HepG2 (cell line): ENCODE data around the gene STK32C. TPM values are rescaled to one million over a fixed set of nuclear protein-coding genes. Genes with fewer than 3 reads are reported as not detected.

Experiments used
- ADNP ChIP-seq: sonication (generic); formaldehyde crosslinking; IDR thresholded peaks from 2 replicates; pipeline ENCODE4 v1.4.0; 2020; ENCODE audit warnings: missing genetic modification reagents
- ATF6 ChIP-seq: sonication (generic); formaldehyde crosslinking; conservative IDR thresholded peaks from 2 replicates; pipeline ENCODE4 v1.4.0; 2020; ENCODE audit warnings: missing genetic modification reagents
- ESRRA ChIP-seq: sonication (generic); formaldehyde crosslinking; IDR thresholded peaks from 2 replicates; pipeline ENCODE4 v1.5.1; 2020; ENCODE audit warnings: mild to moderate bottlenecking, low read depth, missing genetic modification reagents
- EZH2 ChIP-seq: conservative IDR thresholded peaks from 2 replicates; pipeline ENCODE4 v1.6.1; 2012; ENCODE audit warnings: mild to moderate bottlenecking, low read depth, low read length, moderate library complexity
- GABPB1 ChIP-seq: IDR thresholded peaks from 2 replicates; pipeline ENCODE4 v1.6.1; 2016; ENCODE audit warnings: mild to moderate bottlenecking, missing genetic modification reagents, moderate library complexity, missing compliant biosample characterization
- GATAD2A ChIP-seq: IDR thresholded peaks from 2 replicates; pipeline ENCODE4 v1.6.1; 2016
- HDAC2 ChIP-seq: sonication (generic); formaldehyde crosslinking; IDR thresholded peaks from 2 replicates; pipeline ENCODE4 v1.4.0; 2020; ENCODE audit warnings: missing genetic modification reagents
- HNF4G ChIP-seq, 2 experiments: sonication (generic) in 1 of 2; formaldehyde crosslinking in 1 of 2; IDR thresholded peaks; 2 replicates each; pipeline versions ENCODE4 v1.4.0 to v1.6.1; 2011 to 2020; ENCODE audit warnings: borderline replicate concordance in 2 of 2, low read depth in 2 of 2, mild to moderate bottlenecking in 2 of 2, low read length in 1 of 2, missing genetic modification reagents in 1 of 2, moderate library complexity in 1 of 2
- HNRNPL ChIP-seq: fragments of 200-400 bp; formaldehyde crosslinking; IDR thresholded peaks from 2 replicates; pipeline ENCODE4 v1.6.1; 2017; ENCODE audit warnings: mild to moderate bottlenecking, low read depth, low read length
- JDP2 ChIP-seq: sonication (generic); formaldehyde crosslinking; IDR thresholded peaks from 2 replicates; pipeline ENCODE4 v1.8.1; 2022; ENCODE audit warnings: missing genetic modification reagents, borderline replicate concordance
- KDM6A ChIP-seq: IDR thresholded peaks from 2 replicates; pipeline ENCODE4 v1.6.1; 2016; ENCODE audit warnings: low read depth
- KLF15 ChIP-seq: sonication (generic); formaldehyde crosslinking; IDR thresholded peaks from 2 replicates; pipeline ENCODE4 v1.8.1; 2023; ENCODE audit warnings: borderline replicate concordance, mild to moderate bottlenecking, inconsistent platforms, missing genetic modification reagents, mixed read lengths
- NR2F1 ChIP-seq, 2 experiments: fragments of 450-650 bp in 1 of 2; formaldehyde crosslinking in 1 of 2; IDR thresholded peaks; 2 replicates each; pipeline versions ENCODE4 v1.5.0 to v1.6.1; 2016 to 2020; ENCODE audit warnings: mild to moderate bottlenecking in 1 of 2, missing compliant biosample characterization in 1 of 2, missing genetic modification reagents in 1 of 2, moderate library complexity in 1 of 2
- PRDM10 ChIP-seq: sonication (generic); formaldehyde crosslinking; IDR thresholded peaks from 2 replicates; pipeline ENCODE4 v1.4.0; 2020; ENCODE audit warnings: low read depth, missing genetic modification reagents
- RBAK ChIP-seq: sonication (generic); formaldehyde crosslinking; IDR thresholded peaks from 2 replicates; pipeline ENCODE4 v1.5.1; 2020; ENCODE audit warnings: mild to moderate bottlenecking, missing genetic modification reagents
- SALL1 ChIP-seq: sonication (generic); formaldehyde crosslinking; IDR thresholded peaks from 2 replicates; pipeline ENCODE4 v1.8.0; 2022; ENCODE audit warnings: mild to moderate bottlenecking, missing genetic modification reagents
- SAP130 ChIP-seq: IDR thresholded peaks from 2 replicates; pipeline ENCODE4 v1.6.1; 2016; ENCODE audit warnings: low read depth
- SKIL ChIP-seq: sonication (generic); formaldehyde crosslinking; IDR thresholded peaks from 2 replicates; pipeline ENCODE4 v1.8.0; 2022; ENCODE audit warnings: missing genetic modification reagents, mild to moderate bottlenecking, moderate library complexity, borderline replicate concordance
- ZBTB7A ChIP-seq: sonication (generic); formaldehyde crosslinking; IDR thresholded peaks from 2 replicates; pipeline ENCODE4 v1.8.0; 2022; ENCODE audit warnings: mild to moderate bottlenecking, missing genetic modification reagents
- ZNF275 ChIP-seq: sonication (generic); formaldehyde crosslinking; IDR thresholded peaks from 2 replicates; pipeline ENCODE4 v1.8.0; 2022; ENCODE audit warnings: missing genetic modification reagents, mild to moderate bottlenecking, inconsistent platforms, borderline replicate concordance
- ZNF460 ChIP-seq: sonication (generic); formaldehyde crosslinking; IDR thresholded peaks from 2 replicates; pipeline ENCODE4 v1.5.1; 2020; ENCODE audit warnings: missing genetic modification reagents, mild to moderate bottlenecking, borderline replicate concordance
- polyA plus RNA-seq, 8 experiments: library from polyadenylated mRNA; depleted of rRNA in 3 of 8; stranded (reverse) in 7 of 8; unstranded in 1 of 8; fragments of >200 nt; fragmentation: Illumina TruSeq in 4 of 8; extraction: Trizol in 4 of 8; gene quantifications; 2 replicates each; pipeline versions ENCODE4 v1.2.1 to v1.2.3, GENCODE V29; 2011 to 2016; ENCODE audit warnings: low read depth in 4 of 8, missing spikeins in 1 of 8, mixed read lengths in 1 of 8; ENCODE audit not compliant: insufficient read depth in 1 of 8
- total RNA-seq, 5 experiments: library from RNA; depleted of rRNA; stranded (reverse); fragments of >200 nt; fragmentation: Illumina TruSeq; extraction: Trizol; gene quantifications; 2 replicates each; pipeline ENCODE4 v1.2.3, GENCODE V29; 2016; ENCODE audit warnings: low read depth in 1 of 5

The STK32C gene
- total and polyA plus RNA-seq, 2 of the 13 experiments (the other 11 are each of a cell fraction or from before 2014, with no cell fraction given), result 10.9 to 19.4 TPM

- no peak for TF ChIP-seq SKIL (CRISPR knock-in tag)
- 0 out of 2 replicates have a peak, but pooled peaks have one; percentile 14 for TF ChIP-seq SAP130 (CRISPR knock-in tag)
- TF ChIP-seq PRDM10, result peak; percentile 64; the same call in 1 of the 2 replicates
- TF ChIP-seq KDM6A (CRISPR knock-in tag), result peak; percentile 98
- no peak for TF ChIP-seq EZH2
- TF ChIP-seq ATF6 (CRISPR knock-in tag), result no peak
- TF ChIP-seq HNRNPL, result peak; percentile 90; the same call in 1 of the 2 replicates
- TF ChIP-seq JDP2, result no peak
- TF ChIP-seq KLF15, result no peak
- TF ChIP-seq ZBTB7A (CRISPR knock-in tag), result peak; percentile 98; the same call in 1 of the 2 replicates
- no peak for TF ChIP-seq ADNP (CRISPR knock-in tag)
- peak; percentile 82 to 95 for TF ChIP-seq NR2F1 (CRISPR knock-in tag; IDR thresholded peaks at IDR 0.05)
- TF ChIP-seq HNF4G (IDR thresholded peaks at IDR 0.05; ENCODE audit: borderline replicate concordance, low read depth, low read length), result peak; percentile 88
- 0 out of 2 replicates have a peak, but pooled peaks have one; percentile 27 for TF ChIP-seq HNF4G (CRISPR knock-in tag; IDR thresholded peaks at IDR 0.05; ENCODE audit: borderline replicate concordance, low read depth)
- no peak for TF ChIP-seq ZNF275 (CRISPR knock-in tag)
- TF ChIP-seq ZNF460 (CRISPR knock-in tag), result no peak
- TF ChIP-seq ESRRA (CRISPR knock-in tag), result peak; percentile 74; the same call in 1 of the 2 replicates
- peak; percentile 44; the same call in 1 of the 2 replicates for TF ChIP-seq HDAC2 (CRISPR knock-in tag)
- no peak for TF ChIP-seq RBAK (CRISPR knock-in tag)
- peak; percentile 90 for TF ChIP-seq GATAD2A (CRISPR knock-in tag)
- peak; percentile 39 for TF ChIP-seq GABPB1
- peak; percentile 69 for TF ChIP-seq SALL1
These were observed 55.8 kb downstream of the STK32C start (continued) for GRCh38 chr10:132251928-132252327.
